ENCODE results near the gene RABGEF1.
"Not testable (repeated sequence)": the region's sequence is repeated elsewhere in the genome, so short reads cannot be mapped to it uniquely, and the experiment has no call there.

Gene RABGEF1

GRCh38 chr7:66720561-66720960 is 20.0 kb upstream of the RABGEF1 start:
- in situ Hi-C loops (cut with HindIII; ENCODE audit: low pct_unique_long_range_greater_than_20kb, low sequenced_read_pairs): no loop called here
- TF ChIP-seq JUND (IDR thresholded peaks at IDR 0.05; ENCODE audit: low read depth): no peak
- no peak for DNase-seq (ENCODE audit: low read depth in 1 of 2, low spot score in 1 of 2)

- no peak for DNase-seq (ENCODE audit: low read depth in 1 of 2, low spot score in 1 of 2)
- in situ Hi-C loops (cut with HindIII; ENCODE audit: low pct_unique_long_range_greater_than_20kb, low sequenced_read_pairs): no loop called here
- no peak for TF ChIP-seq JUND (IDR thresholded peaks at IDR 0.05; ENCODE audit: low read depth)
Measured at GRCh38 chr7:66725843-66726242, 14.7 kb upstream of the RABGEF1 start.

GRCh38 chr7:66727058-66727457 is 13.5 kb upstream of the RABGEF1 start:
- TF ChIP-seq JUND (IDR thresholded peaks at IDR 0.05; ENCODE audit: low read depth): no peak
- in situ Hi-C loops (cut with HindIII; ENCODE audit: low pct_unique_long_range_greater_than_20kb, low sequenced_read_pairs): no loop called here
- no peak for DNase-seq (ENCODE audit: low read depth in 1 of 2, low spot score in 1 of 2)

- DNase-seq (ENCODE audit: low read depth in 1 of 2, low spot score in 1 of 2): no peak
- no peak for TF ChIP-seq JUND (IDR thresholded peaks at IDR 0.05; ENCODE audit: low read depth)
- in situ Hi-C loops (cut with HindIII; ENCODE audit: low pct_unique_long_range_greater_than_20kb, low sequenced_read_pairs): no loop called here
Measured at GRCh38 chr7:66728571-66728970, 12.0 kb upstream of the RABGEF1 start.

- no peak for TF ChIP-seq JUND (IDR thresholded peaks at IDR 0.05; ENCODE audit: low read depth)
- in situ Hi-C loops (cut with HindIII; ENCODE audit: low pct_unique_long_range_greater_than_20kb, low sequenced_read_pairs): no loop called here
- no peak for DNase-seq (ENCODE audit: low read depth in 1 of 2, low spot score in 1 of 2)
Measured at GRCh38 chr7:66729274-66729673, 11.3 kb upstream of the RABGEF1 start.

GRCh38 chr7:66731986-66732385 is 8.5 kb upstream of the RABGEF1 start:
- DNase-seq (ENCODE audit: low read depth in 1 of 2, low spot score in 1 of 2): no peak
- in situ Hi-C loops (cut with HindIII; ENCODE audit: low pct_unique_long_range_greater_than_20kb, low sequenced_read_pairs): no loop called here

GRCh38 chr7:66732439-66732838 is 8.1 kb upstream of the RABGEF1 start:
- DNase-seq (ENCODE audit: low read depth in 1 of 2, low spot score in 1 of 2): no peak
- TF ChIP-seq JUND (IDR thresholded peaks at IDR 0.05; ENCODE audit: low read depth): no peak
- in situ Hi-C loops (cut with HindIII; ENCODE audit: low pct_unique_long_range_greater_than_20kb, low sequenced_read_pairs): no loop called here

More at GRCh38 chr7:66731986-66732385, 8.5 kb upstream of the RABGEF1 start:
- TF ChIP-seq JUND (IDR thresholded peaks at IDR 0.05; ENCODE audit: low read depth): no peak

GRCh38 chr7:66734006-66734405 is 6.5 kb upstream of the RABGEF1 start:
- in situ Hi-C loops (cut with HindIII; ENCODE audit: low pct_unique_long_range_greater_than_20kb, low sequenced_read_pairs): no loop called here
- DNase-seq (ENCODE audit: low read depth in 1 of 2, low spot score in 1 of 2): no peak
- TF ChIP-seq JUND (IDR thresholded peaks at IDR 0.05; ENCODE audit: low read depth): no peak

- in situ Hi-C loops (cut with HindIII; ENCODE audit: low pct_unique_long_range_greater_than_20kb, low sequenced_read_pairs): no loop called here
- DNase-seq (ENCODE audit: low read depth in 1 of 2, low spot score in 1 of 2): no peak
- TF ChIP-seq JUND (IDR thresholded peaks at IDR 0.05; ENCODE audit: low read depth): no peak
Measured at GRCh38 chr7:66735154-66735553, 5.4 kb upstream of the RABGEF1 start.

GRCh38 chr7:66735850-66736249 is 4.7 kb upstream of the RABGEF1 start:
- DNase-seq (ENCODE audit: low read depth in 1 of 2, low spot score in 1 of 2): no peak
- no peak for TF ChIP-seq JUND (IDR thresholded peaks at IDR 0.05; ENCODE audit: low read depth)
- in situ Hi-C loops (cut with HindIII; ENCODE audit: low pct_unique_long_range_greater_than_20kb, low sequenced_read_pairs): no loop called here

- in situ Hi-C loops (cut with HindIII; ENCODE audit: low pct_unique_long_range_greater_than_20kb, low sequenced_read_pairs): no loop called here
- no peak for DNase-seq (ENCODE audit: low read depth in 1 of 2, low spot score in 1 of 2)
- no peak for TF ChIP-seq JUND (IDR thresholded peaks at IDR 0.05; ENCODE audit: low read depth)
Measured at GRCh38 chr7:66736892-66737291, 3.6 kb upstream of the RABGEF1 start.

- in situ Hi-C loops (cut with HindIII; ENCODE audit: low pct_unique_long_range_greater_than_20kb, low sequenced_read_pairs): no loop called here
- no peak for TF ChIP-seq JUND (IDR thresholded peaks at IDR 0.05; ENCODE audit: low read depth)
- no peak for DNase-seq (ENCODE audit: low read depth in 1 of 2, low spot score in 1 of 2)
Measured at GRCh38 chr7:66737667-66738066, 2.9 kb upstream of the RABGEF1 start.

- no peak for DNase-seq (ENCODE audit: low read depth in 1 of 2, low spot score in 1 of 2)
- TF ChIP-seq JUND (IDR thresholded peaks at IDR 0.05; ENCODE audit: low read depth): no peak
- in situ Hi-C loops (cut with HindIII; ENCODE audit: low pct_unique_long_range_greater_than_20kb, low sequenced_read_pairs): no loop called here
Measured at GRCh38 chr7:66739477-66739876, 1.1 kb upstream of the RABGEF1 start.

GRCh38 chr7:66739953-66740301 is 606 bp upstream of the RABGEF1 start:
- in situ Hi-C loops (cut with HindIII; ENCODE audit: low pct_unique_long_range_greater_than_20kb, low sequenced_read_pairs): no loop called here
- no peak for DNase-seq (ENCODE audit: low read depth in 1 of 2, low spot score in 1 of 2)
- no peak for TF ChIP-seq JUND (IDR thresholded peaks at IDR 0.05; ENCODE audit: low read depth)

GRCh38 chr7:66740980-66741709 is 612 bp downstream of the RABGEF1 start:
- DNase-seq (ENCODE audit: low read depth in 1 of 2, low spot score in 1 of 2): peak; percentile 38 to 50
- in situ Hi-C loops (cut with HindIII; ENCODE audit: low pct_unique_long_range_greater_than_20kb, low sequenced_read_pairs): not testable (repeated sequence)
